ENCODE measurements around the gene UBAC2.

DNA sequence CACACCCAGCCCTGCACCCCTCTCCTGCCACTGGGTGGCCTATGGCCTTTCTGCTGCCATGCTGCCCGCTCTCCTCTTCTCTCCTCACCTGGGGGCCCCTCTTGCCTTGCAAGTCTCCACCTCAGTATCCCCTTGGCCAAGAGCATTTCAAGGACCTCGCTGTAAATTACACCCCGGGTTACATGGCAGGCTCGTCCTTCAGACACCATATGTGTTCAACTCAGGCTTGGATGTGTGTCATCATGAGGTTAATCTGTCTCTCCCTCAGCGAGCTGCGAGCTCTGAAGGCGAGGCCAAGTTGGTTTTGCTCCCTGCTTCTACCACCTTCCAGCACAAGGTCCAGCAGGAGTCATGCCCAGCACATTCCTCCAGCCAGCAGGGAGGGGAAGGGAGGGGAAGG lies 225.8 kb downstream of the UBAC2 start:
- TF ChIP-seq, protein P1, sequence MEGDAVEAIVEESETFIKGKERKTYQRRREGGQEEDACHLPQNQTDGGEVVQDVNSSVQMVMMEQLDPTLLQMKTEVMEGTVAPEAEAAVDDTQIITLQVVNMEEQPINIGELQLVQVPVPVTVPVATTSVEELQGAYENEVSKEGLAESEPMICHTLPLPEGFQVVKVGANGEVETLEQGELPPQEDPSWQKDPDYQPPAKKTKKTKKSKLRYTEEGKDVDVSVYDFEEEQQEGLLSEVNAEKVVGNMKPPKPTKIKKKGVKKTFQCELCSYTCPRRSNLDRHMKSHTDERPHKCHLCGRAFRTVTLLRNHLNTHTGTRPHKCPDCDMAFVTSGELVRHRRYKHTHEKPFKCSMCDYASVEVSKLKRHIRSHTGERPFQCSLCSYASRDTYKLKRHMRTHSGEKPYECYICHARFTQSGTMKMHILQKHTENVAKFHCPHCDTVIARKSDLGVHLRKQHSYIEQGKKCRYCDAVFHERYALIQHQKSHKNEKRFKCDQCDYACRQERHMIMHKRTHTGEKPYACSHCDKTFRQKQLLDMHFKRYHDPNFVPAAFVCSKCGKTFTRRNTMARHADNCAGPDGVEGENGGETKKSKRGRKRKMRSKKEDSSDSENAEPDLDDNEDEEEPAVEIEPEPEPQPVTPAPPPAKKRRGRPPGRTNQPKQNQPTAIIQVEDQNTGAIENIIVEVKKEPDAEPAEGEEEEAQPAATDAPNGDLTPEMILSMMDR (IDR thresholded peaks at IDR 0.05), result no peak
- no peak for TF ChIP-seq EP300 (IDR thresholded peaks at IDR 0.05)
- TF ChIP-seq POLR2AphosphoS5 (IDR thresholded peaks at IDR 0.05), result no peak
- TF ChIP-seq POLR2A (IDR thresholded peaks at IDR 0.05), result no peak

Data from sigmoid colon (tissue), 4 donors.